NCI-H2171 treated with DMSO at 0.1 percent for 48 hours (cell line): ENCODE measurements around the gene SYN1.

Experiments used
- DNase-seq: peaks from one replicate; lab custom pipeline; 2025; lab: John Stamatoyannopoulos, UW

The SYN1 gene

GRCh38 chrX:47572773-47573340, 46.8 kb downstream of the SYN1 start:
- no peak for DNase-seq

GRCh38 chrX:47571896-47572295, 47.8 kb downstream of the SYN1 start:
- DNase-seq: no peak

GRCh38 chrX:47571215-47571614, 48.4 kb downstream of the SYN1 start:
- no peak for DNase-seq

- no peak for DNase-seq
These were observed 48.9 kb downstream of the SYN1 start for GRCh38 chrX:47570794-47571193.

GRCh38 chrX:47568656-47569295, 50.9 kb downstream of the SYN1 start:
- DNase-seq: peak; percentile 3

GRCh38 chrX:47566841-47567240, 52.8 kb downstream of the SYN1 start:
- no peak for DNase-seq

GRCh38 chrX:47564438-47565085, 55.1 kb downstream of the SYN1 start:
- DNase-seq: no peak

GRCh38 chrX:47563801-47564315, 55.8 kb downstream of the SYN1 start:
- DNase-seq: no peak

- no peak for DNase-seq
These were observed 56.9 kb downstream of the SYN1 start for GRCh38 chrX:47562615-47563243.

- DNase-seq: no peak
These were observed 58.0 kb downstream of the SYN1 start for GRCh38 chrX:47561659-47562151.

GRCh38 chrX:47560934-47561658, 58.6 kb downstream of the SYN1 start, which contains the start of gene ARAF:
Gene ARAF, plus strand, starts transcription at chrX:47561205. Its CDS starts 1,763 bp downstream, at chrX:47562968.
- peak; percentile 92 for DNase-seq

- peak; percentile 5 for DNase-seq
These were observed 59.3 kb downstream of the SYN1 start for GRCh38 chrX:47560179-47560933.

GRCh38 chrX:47558436-47558835, 61.2 kb downstream of the SYN1 start:
- no peak for DNase-seq

- DNase-seq: peak; percentile 88
These were observed 63.5 kb downstream of the SYN1 start for GRCh38 chrX:47556045-47556623.

- no peak for DNase-seq
These were observed 76.2 kb downstream of the SYN1 start for GRCh38 chrX:47543496-47543895.

- peak; percentile 55 for DNase-seq
These were observed 78.7 kb downstream of the SYN1 start for GRCh38 chrX:47540754-47541538.

- DNase-seq: no peak
These were observed 79.8 kb downstream of the SYN1 start for GRCh38 chrX:47539860-47540259.

- DNase-seq: no peak
These were observed 89.6 kb downstream of the SYN1 start for GRCh38 chrX:47530049-47530448.

GRCh38 chrX:47529548-47529947, 90.1 kb downstream of the SYN1 start:
- no peak for DNase-seq

GRCh38 chrX:47523713-47524166, 95.9 kb downstream of the SYN1 start:
- DNase-seq: no peak
